H1 (cell line): ENCODE results near the gene IP6K3.

Experiments used
- CBX5 ChIP-seq: fragments of 300-800, 300-1000 bp; sonication (generic); IDR thresholded peaks from 2 replicates; pipeline ENCODE4 v1.7.1; 2016; ENCODE audit warnings: antibody characterized with exemption, low read length, low read depth
- CHD2 ChIP-seq: IDR thresholded peaks from 2 replicates; pipeline ENCODE4 v1.6.1; 2012; ENCODE audit warnings: low read length, improper control_type of control experiment
- GTF2F1 ChIP-seq: IDR thresholded peaks from 2 replicates; pipeline ENCODE4 v1.6.1; 2012; ENCODE audit warnings: low read depth, low read length, improper control_type of control experiment, borderline replicate concordance
- POLR2A ChIP-seq, 2 experiments: IDR thresholded peaks; 1 replicate in 1 of 2; 2 replicates in 1 of 2; pipeline ENCODE4 v1.6.1; 2011; ENCODE audit warnings: low read depth in 2 of 2, low read length in 2 of 2, mild to moderate bottlenecking in 2 of 2; ENCODE audit errors: control extremely low read depth in 1 of 2

DNA sequence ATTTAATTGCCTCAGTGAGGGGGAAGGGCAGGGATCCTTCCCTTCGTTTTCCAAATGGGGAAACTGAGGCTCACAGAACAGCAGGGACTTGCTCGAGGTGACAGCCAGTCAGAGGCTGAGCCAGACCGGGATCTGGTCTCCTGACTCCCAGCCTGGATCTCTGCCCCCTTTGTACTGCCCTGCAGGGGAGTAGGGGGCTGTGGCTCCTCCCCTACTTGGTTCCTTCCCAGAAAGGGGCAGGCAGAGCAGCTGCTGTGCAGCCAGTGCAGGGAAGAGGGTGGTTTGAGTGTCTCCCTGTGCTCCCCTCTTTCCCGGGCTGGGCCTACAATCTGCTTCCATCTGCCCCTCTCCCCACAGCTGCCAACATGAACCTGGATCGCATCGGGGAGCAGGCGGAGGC, 72.9 kb downstream of the IP6K3 start:
- TF ChIP-seq GTF2F1 (no peak), CBX5 (no peak), POLR2A (IDR thresholded peaks at IDR 0.05; ENCODE audit: control extremely low read depth in 1 of 2, low read depth in 2 of 2, low read length in 2 of 2) (no peak), CHD2 (no peak)
